Neutrophil (primary cell): Measurements from ENCODE around the gene AGAP1.

Source experiments
- H3K27ac ChIP-seq: fragments of 200-600 bp; sonication (generic); 2 replicates; pipeline ENCODE4 v1.5.1; 2016; ENCODE audit warnings: mild to moderate bottlenecking, moderate library complexity
- H3K27me3 ChIP-seq: fragments of 200-600 bp; sonication (generic); 2 replicates; pipeline ENCODE4 v1.6.0; 2016; ENCODE audit warnings: mild to moderate bottlenecking
- H3K36me3 ChIP-seq: fragments of 200-600 bp; sonication (generic); 2 replicates; pipeline ENCODE4 v1.5.1; 2017
- H3K4me1 ChIP-seq, 2 experiments: fragments of 200-600 bp in 1 of 2; sonication (generic) in 1 of 2; 1 replicate in 1 of 2; 2 replicates in 1 of 2; pipeline versions ENCODE4 v1.5.1 to v1.6.1; 2013 to 2016; ENCODE audit warnings: low read depth in 1 of 2, low read length in 1 of 2, mild to moderate bottlenecking in 1 of 2, moderate library complexity in 1 of 2; ENCODE audit not compliant: control insufficient read depth in 1 of 2, insufficient read depth in 1 of 2
- H3K4me3 ChIP-seq, 2 experiments: fragments of 200-600 bp in 1 of 2; sonication (generic) in 1 of 2; 1 replicate in 1 of 2; 2 replicates in 1 of 2; pipeline ENCODE4 v1.5.1; 2013 to 2016; ENCODE audit warnings: low read depth in 1 of 2, low read length in 1 of 2, mild to moderate bottlenecking in 1 of 2, moderate library complexity in 1 of 2
- H3K9me3 ChIP-seq: fragments of 200-600 bp; sonication (generic); 2 replicates; pipeline ENCODE4 v1.5.1; 2016
- TF ChIP-seq, protein P1 (sequence below): fragments of 200-600 bp; sonication (generic); IDR thresholded peaks from 2 replicates; pipeline ENCODE4 v1.5.1; 2016; ENCODE audit warnings: antibody characterized with exemption

AGAP1 gene

DNA sequence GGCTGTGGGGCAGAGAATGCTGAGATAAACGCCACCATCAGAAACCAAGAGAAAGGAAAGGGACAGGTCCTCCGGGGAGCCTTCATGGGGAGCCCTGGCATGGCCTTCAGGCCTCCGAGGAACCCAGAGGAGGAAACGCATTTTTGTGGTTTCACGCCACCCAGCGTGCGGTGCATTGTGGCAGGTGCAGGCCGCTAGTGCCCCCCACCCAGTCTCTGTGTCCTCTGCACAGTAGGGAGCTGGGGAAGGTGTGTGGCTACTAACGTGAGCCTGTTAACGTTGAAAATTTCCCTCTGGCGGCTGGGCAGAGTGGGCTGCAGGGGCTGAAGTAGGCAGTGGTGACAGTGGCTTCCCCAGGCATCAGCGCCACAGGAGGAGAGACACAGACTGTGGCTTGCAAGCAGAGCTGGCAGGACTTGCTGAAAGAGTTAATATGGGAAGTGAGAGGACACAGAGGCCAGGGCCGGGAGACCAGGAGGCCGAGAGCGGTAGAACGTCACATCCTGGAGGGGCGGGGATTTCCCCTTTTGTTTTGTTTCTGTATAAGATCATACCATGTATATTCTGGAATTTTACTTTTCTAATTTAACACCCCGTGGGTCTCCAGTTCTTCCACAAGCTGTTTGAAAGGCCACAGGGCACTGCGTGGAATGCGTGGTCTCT, 507.5 kb downstream of the AGAP1 start:
- Histone ChIP-seq H3K4me1 (no peaks in the 10 kb centered on the region), H3K4me3 (no peak overlapping the region), H3K36me3 (no peaks in the 10 kb centered on the region), H3K9me3 (no peaks in the 10 kb centered on the region), H3K27me3 (no peaks in the 10 kb centered on the region), H3K27ac (no peak overlapping the region)
- TF ChIP-seq, protein P1, sequence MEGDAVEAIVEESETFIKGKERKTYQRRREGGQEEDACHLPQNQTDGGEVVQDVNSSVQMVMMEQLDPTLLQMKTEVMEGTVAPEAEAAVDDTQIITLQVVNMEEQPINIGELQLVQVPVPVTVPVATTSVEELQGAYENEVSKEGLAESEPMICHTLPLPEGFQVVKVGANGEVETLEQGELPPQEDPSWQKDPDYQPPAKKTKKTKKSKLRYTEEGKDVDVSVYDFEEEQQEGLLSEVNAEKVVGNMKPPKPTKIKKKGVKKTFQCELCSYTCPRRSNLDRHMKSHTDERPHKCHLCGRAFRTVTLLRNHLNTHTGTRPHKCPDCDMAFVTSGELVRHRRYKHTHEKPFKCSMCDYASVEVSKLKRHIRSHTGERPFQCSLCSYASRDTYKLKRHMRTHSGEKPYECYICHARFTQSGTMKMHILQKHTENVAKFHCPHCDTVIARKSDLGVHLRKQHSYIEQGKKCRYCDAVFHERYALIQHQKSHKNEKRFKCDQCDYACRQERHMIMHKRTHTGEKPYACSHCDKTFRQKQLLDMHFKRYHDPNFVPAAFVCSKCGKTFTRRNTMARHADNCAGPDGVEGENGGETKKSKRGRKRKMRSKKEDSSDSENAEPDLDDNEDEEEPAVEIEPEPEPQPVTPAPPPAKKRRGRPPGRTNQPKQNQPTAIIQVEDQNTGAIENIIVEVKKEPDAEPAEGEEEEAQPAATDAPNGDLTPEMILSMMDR: no peak

DNA sequence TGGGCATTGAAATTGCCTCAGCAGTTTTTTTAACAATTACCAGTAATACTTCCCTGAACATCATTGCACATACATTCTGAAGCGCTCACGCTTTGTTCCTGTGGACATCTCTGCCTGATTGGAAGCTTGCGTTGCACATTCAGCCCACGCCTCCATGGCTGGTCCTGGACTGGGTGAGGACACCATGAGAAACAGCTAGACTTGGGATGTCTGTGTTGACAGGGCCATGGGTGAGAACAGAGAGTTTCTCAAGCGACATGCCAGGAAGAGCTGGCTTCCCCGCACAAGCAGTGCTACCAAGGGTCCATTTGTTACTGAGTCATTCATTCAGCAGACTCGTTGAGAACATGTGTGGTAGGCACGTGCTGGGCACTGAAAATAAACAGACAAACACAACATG, 508.0 kb downstream of the AGAP1 start:
- no peaks in the 10 kb centered on the region for H3K27me3 ChIP-seq
- H3K9me3 ChIP-seq: no peaks in the 10 kb centered on the region
- H3K4me1 ChIP-seq: no peaks in the 10 kb centered on the region
- no peak overlapping the region for H3K4me3 ChIP-seq
- TF ChIP-seq, protein P1: no peak
- no peak overlapping the region for H3K27ac ChIP-seq
- no peaks in the 10 kb centered on the region for H3K36me3 ChIP-seq

DNA sequence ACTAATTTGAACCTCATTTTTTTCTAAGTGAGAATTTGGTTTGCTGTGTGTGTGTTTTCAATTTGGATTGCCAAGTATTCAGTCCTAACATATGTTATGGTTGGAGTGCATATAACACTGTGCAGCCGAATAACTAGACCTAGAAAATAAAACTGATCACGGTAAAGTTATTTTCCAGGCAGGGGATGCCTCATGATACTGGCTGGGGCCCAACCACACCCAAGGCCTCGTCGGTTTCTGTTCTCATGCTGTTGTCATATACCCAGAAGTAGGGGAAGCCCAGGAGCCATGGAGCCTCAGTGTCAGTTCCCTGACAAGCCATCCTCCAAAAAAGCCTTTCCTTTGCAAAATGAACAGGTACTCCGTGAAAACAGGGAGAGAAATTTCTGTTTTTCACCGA, 514.2 kb downstream of the AGAP1 start:
- Histone ChIP-seq H3K9me3 (no peaks in the 10 kb centered on the region), H3K4me3 (no peak overlapping the region), H3K27ac (no peak overlapping the region), H3K4me1 (no peaks in the 10 kb centered on the region), H3K36me3 (no peaks in the 10 kb centered on the region), H3K27me3 (no peaks in the 10 kb centered on the region)
- TF ChIP-seq, protein P1: no peak

DNA sequence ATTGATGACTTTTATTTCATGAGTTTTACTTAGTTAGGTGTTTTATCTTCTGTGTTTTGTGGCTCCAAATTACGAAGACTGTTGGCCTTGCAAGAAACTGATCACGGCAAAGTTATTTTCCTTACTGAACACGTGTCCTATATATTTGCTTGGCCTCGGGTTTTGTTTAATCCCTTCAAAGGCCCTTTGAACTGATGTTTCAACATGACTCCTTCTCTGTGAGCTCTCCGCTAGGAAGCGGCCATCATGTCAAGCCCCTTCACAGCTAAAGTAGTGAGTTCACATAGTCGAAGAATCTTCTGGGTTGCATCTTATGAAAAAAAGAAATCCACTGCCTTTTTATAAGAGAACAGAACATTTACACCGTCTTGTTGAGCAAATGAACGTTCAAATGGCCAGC, 515.0 kb downstream of the AGAP1 start:
- no peaks in the 10 kb centered on the region for H3K36me3 ChIP-seq
- H3K9me3 ChIP-seq: no peaks in the 10 kb centered on the region
- no peaks in the 10 kb centered on the region for H3K27me3 ChIP-seq
- no peaks in the 10 kb centered on the region for H3K4me1 ChIP-seq
- H3K4me3 ChIP-seq: no peak overlapping the region
- no peak overlapping the region for H3K27ac ChIP-seq
- TF ChIP-seq, protein P1: no peak

DNA sequence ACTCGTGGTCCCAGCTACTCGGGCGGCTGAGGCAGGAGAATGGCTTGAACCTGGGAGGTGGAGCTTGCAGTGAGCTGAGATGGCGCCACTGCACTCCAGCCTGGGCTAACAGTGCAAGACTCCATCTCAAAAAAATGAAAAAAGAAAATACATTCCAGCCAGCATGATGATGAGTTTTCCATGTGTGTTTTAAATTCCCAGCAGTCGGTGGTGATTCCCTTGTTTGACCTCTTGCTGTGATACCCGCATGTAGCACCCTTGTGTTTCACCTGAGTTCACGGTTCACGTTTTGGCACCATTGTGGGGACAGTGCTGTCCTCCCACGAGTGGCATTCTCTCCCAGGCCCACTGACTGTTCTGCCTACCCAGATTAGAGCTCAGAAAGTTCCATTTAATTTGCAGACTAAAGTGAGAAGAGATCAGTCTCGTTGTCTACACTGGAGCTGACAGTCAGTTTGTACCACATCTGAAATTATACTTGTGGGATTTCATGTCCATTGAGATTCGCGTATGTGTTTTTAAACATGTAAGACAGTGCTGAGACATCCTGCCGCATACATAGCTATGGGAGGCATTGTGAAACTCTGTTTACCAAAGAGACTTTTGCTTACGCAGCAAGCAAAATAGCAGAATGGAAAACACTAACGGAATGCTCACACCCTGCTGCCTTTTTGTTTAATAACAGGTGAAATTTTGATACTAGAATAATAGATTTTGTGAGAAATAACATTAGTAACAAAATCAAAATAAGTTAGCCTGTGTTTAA, 517.3 kb downstream of the AGAP1 start:
- Histone ChIP-seq H3K4me3 (no peak overlapping the region), H3K9me3 (no peaks in the 10 kb centered on the region), H3K27me3 (peaks cover 20% of the 10 kb centered on the region), H3K4me1 (no peaks in the 10 kb centered on the region), H3K36me3 (no peaks in the 10 kb centered on the region), H3K27ac (no peak overlapping the region)
- TF ChIP-seq, protein P1: no peak
